ENCODE results near the gene RTKN2. TPM values are rescaled to one million over a fixed set of nuclear protein-coding genes. Genes with fewer than 3 reads are reported as not detected.

RTKN2 gene
- total RNA-seq, 4 donors from 2014 or later: 0.49 to 1.6 (median 1.2) TPM; not detected in 1

- intact Hi-C loops (cut with DNase I): no loop called here
- WGBS, 2 donors: 97 to 98% methylated on average over 1 of the region's 1 CpG
- Histone ChIP-seq H3K4me3 (replicated peaks in 1 of 3) (no peak overlapping the region), H3K27me3 (no peaks in the 10 kb centered on the region), H3K27ac (no peak overlapping the region), H3K4me1 (peaks cover 0 to 4% of the 10 kb centered on the region in 2 donors), H3K9me3 (no peaks in the 10 kb centered on the region), H3K36me3 (no peaks in the 10 kb centered on the region)
- no peak for DNase-seq
- TF ChIP-seq CTCF (IDR thresholded peaks at IDR 0.05) (no peak), POLR2A (IDR thresholded peaks at IDR 0.05) (no peak)
These were observed 29.8 kb downstream of the RTKN2 start for GRCh38 chr10:62238880-62239279.

DNA sequence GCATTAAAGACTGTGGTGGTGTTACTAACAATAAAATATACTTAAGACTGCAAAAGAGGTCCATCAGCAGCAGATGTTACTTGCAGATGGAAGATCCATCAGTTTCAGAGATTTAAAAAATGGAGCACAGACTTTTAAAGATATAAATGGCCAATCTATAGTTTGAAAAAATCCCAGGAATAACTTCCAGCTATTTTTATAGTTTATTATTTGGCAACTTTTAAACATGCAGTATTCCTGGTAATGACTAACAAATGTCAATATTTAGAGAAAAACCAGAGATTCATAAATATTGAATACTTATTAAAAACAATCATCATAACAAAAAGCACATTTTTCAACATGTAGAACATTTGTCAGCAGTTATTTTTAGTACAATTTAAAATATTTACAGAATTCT is 30.7 kb downstream of the RTKN2 start:
- Histone ChIP-seq H3K27me3 (no peaks in the 10 kb centered on the region), H3K36me3 (no peaks in the 10 kb centered on the region), H3K9me3 (no peaks in the 10 kb centered on the region), H3K4me3 (replicated peaks in 1 of 3) (no peak overlapping the region), H3K4me1 (no peaks in the 10 kb centered on the region), H3K27ac (no peak overlapping the region)
- intact Hi-C loops (cut with DNase I): no loop called here
- DNase-seq: no peak
- TF ChIP-seq CTCF (IDR thresholded peaks at IDR 0.05): no peak
- TF ChIP-seq POLR2A (IDR thresholded peaks at IDR 0.05): no peak

DNA sequence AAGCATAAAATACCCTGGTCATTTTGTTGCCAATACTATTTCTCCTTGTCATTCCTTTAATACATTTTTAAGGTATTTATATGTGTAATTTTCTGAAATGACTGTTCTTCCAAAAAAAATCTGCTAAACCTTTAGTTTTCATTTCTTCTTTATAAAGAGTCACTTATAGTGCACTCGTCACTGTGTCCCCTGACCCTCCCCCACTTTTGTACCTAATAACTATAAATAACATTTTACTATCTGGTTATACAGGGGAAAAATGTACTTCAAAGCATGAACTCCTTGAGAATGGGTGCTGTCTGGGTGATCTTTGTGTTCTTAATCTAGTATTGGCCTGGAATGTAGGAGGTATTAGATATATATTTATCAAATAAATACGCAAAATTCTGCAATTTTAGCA is 31.1 kb downstream of the RTKN2 start:
- Histone ChIP-seq H3K4me3 (replicated peaks in 1 of 3) (no peak overlapping the region), H3K4me1 (no peaks in the 10 kb centered on the region), H3K9me3 (no peaks in the 10 kb centered on the region), H3K27me3 (no peaks in the 10 kb centered on the region), H3K27ac (no peak overlapping the region), H3K36me3 (no peaks in the 10 kb centered on the region)
- TF ChIP-seq CTCF (IDR thresholded peaks at IDR 0.05) (no peak), POLR2A (IDR thresholded peaks at IDR 0.05) (no peak)
- WGBS, 2 donors: 94 to 96% methylated on average over 2 of the region's 2 CpGs
- intact Hi-C loops (cut with DNase I): no loop called here
- no peak for DNase-seq

- Histone ChIP-seq H3K4me1 (no peaks in the 10 kb centered on the region), H3K9me3 (no peaks in the 10 kb centered on the region), H3K36me3 (no peaks in the 10 kb centered on the region), H3K27ac (no peak overlapping the region), H3K4me3 (replicated peaks in 1 of 3) (no peak overlapping the region), H3K27me3 (no peaks in the 10 kb centered on the region)
- no peak for DNase-seq
- TF ChIP-seq POLR2A (IDR thresholded peaks at IDR 0.05) (no peak), CTCF (IDR thresholded peaks at IDR 0.05) (no peak)
- intact Hi-C loops (cut with DNase I): no loop called here
- WGBS, 2 donors: 87 to 94% methylated on average over 2 of the region's 2 CpGs
These were observed 34.5 kb downstream of the RTKN2 start for GRCh38 chr10:62234077-62234605.

- Histone ChIP-seq H3K27ac (no peak overlapping the region), H3K9me3 (no peaks in the 10 kb centered on the region), H3K4me3 (replicated peaks in 1 of 3) (no peak overlapping the region), H3K4me1 (no peaks in the 10 kb centered on the region), H3K27me3 (no peaks in the 10 kb centered on the region), H3K36me3 (no peaks in the 10 kb centered on the region)
- DNase-seq: no peak
- TF ChIP-seq POLR2A (IDR thresholded peaks at IDR 0.05): no peak
- no peak for TF ChIP-seq CTCF (IDR thresholded peaks at IDR 0.05)
- intact Hi-C loops (cut with DNase I): no loop called here
- WGBS, 2 donors: 82% methylated on average over 5 of the region's 5 CpGs
These were observed 35.1 kb downstream of the RTKN2 start for GRCh38 chr10:62233356-62234076.
